HG02763 (cell line): ENCODE data around the gene THSD7A.

ENCODE experiments used
- ATAC-seq: cut with Tn5 transposase; IDR thresholded peaks from one replicate; pipeline ENCODE4 v1.9.1; 2021; ENCODE audit warnings: mild to moderate bottlenecking, moderate library complexity; ENCODE audit not compliant: unreplicated experiment

The THSD7A gene

DNA sequence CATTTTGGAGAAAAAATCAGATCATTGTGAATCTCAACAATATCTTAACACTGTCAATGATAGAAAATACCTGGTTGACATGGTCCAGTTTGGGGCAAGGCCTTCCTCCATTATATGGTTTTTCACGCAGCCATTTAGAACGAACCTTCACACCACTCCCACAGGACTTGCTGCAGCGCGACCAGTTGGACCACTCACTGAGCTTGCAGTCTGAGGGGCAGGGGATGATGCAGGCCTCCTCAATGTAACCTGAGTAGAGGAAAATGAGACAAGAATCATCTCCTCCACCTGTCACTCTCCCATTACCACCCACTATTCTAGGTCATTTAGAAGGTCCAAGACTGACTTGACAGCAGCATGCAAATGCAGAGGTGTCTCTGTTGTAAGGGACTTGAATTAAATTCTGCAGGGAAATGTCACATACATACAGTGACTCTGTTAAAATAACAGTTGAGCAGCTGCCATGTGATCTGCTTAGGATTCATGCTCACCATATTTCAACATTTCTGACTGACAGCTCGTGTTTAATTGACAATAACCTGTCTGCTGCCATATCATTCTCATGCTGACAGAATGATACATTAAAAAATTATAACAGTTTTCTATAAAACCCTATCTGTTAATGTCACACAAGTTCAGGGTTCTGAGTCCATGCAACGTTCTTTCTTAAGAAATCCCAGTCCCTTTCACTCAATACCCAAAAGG lies 403.0 kb downstream of the THSD7A start:
- ATAC-seq, result no peak

DNA sequence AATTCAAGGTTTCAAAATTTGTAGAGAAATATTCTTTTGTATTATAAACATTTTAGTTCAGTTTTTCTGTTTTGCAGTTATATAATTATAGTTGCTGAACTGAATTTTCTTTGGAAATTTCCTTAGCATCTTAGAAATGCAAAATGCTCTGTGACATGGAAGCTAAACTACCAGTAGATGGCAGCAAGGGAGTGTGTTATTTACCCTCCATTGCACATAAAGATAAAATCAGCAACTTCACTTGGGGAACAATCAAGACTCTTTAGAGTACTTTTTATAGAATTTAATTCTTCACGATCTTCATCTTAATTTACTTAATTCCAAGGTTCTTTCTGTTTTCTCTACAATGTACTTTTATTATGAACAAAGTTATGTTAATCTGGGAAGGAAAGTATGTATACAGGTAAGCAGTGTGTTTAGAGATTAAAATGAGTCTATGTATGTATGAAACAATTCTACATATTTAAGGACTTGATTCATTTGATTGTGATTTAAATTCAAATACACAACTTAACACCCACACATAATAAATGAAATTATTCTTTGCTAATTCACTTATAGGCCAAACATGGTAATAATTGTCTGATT lies 404.2 kb downstream of the THSD7A start:
- no peak for ATAC-seq

DNA sequence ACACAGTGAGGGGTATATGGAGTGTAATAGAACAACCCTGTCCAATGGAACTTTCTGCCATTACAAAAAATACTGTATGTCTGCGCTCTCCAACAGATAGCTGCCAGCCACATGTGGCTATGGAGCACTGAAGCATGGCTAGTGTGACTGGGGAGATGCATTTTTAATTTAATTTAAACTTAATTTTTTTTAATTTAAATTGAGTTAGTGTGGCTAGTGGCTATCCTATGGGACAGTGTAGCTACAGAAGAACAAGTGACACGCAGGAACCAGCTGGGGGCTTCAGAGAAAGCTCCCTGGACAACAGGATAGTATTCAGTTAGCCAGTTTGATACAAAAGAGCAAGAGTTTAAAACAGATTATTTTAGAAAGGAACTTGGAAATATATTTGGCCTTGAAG lies 408.0 kb downstream of the THSD7A start:
- no peak for ATAC-seq

DNA sequence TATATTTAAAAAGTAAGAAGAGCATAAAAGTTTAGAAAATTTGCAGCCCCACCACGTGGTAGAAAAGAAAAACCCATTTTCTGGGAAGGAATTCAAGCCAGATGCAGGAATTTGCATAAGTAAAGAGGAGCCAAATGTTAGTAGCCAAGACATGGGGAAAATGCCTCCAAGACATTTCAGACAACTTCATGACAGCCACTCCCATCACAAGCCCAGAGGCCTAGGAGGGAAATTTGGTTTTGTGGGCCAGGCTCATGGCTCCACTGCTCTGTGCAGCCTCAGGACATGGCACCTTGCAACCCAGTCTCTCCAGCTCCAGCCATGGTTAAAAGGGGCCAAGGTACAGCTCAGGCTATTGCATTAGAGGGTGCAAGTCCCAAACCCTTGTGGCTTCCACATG lies 411.9 kb downstream of the THSD7A start:
- no peak for ATAC-seq

DNA sequence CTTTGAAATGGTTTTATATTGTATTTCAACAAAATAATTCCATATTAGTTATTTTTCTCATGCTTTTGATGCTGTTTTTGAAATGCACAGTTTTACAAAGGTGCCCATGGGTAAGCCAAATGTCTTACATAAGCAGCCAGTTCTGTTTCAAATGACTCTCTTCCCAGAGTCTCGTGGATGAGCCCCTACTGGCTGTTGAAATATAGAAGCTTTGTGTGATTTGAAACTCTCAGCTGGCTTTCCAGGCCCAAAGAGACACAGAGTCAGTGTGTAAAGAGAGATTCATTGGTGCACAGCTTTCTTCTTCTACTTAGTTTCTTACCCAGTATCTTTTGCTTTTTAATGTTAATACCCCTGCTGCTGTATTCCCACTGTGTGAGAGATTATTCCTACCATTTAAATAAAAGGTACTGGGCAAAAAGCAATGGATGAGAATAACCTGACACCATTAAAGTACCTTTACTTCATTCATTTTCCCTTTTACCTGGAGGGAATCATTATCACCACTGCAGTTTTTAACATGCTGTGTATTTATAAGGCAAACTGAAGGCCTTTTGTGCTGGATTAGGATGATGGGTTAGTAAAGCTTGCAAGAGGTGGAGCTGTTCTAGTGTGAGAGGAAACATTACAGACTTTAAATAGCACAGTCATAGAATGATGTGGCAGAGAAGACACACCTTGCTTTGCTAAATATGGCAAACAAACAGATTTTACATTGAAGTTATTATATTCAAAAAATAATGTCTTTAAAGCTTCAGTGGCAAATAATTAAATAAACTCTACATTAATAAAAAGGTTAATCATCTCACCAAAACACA lies 415.1 kb downstream of the THSD7A start:
- no peak for ATAC-seq

DNA sequence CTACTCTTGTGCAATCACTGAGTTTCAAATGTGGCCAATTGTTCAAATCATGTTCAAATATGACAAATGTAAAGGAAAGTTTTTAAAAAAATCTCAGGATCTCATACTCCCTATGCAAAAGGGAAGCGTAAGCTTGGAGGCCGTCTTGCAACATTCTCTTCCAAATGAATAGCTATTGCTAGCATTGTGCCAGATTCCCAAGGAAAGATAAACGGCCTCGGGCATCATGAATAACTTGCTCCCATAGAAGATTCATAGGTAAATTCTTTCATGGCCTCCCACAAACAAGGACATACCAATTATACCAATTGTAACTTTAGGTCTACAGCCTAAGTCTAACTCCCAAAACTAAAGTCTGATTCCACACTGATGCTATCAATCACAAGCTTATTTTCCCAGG lies 416.9 kb downstream of the THSD7A start:
- no peak for ATAC-seq

DNA sequence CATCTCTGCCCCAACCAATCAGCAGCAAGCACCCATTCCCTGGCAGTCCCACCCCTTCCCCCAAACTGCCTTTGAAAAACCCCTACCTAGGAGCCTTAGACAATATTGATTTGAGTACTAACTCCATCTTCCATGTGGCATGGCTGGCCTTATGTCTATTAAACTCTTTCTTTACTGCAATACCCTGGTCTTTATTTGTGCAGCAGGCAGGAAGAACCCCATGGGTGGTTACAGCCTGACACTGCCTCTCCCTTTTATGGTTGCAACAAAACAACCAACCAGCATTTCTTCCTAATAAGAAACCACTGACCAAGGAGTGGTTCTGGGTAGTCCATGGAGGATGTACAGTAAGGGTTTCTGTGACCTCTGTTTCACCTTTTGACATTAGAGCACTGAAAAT lies 418.1 kb downstream of the THSD7A start:
- ATAC-seq, result no peak

DNA sequence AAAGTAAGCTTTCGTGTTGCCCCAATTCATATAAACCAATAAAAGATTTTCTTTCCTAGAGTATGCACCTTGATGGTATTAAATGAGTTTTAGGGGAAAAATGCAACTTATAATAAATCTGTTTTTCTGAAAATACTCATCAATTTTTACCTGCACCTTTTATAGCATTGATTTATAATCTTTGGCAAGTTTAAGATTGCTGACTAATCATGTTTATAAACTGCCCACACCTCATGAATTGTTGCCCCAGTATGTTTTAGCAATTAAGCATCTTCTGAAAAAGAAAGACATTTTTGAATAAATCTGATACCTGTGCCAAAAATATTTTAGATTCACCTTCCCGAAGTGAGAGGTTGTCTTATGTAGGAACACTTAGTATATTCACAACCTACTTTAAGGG lies 420.0 kb downstream of the THSD7A start:
- ATAC-seq, result no peak

DNA sequence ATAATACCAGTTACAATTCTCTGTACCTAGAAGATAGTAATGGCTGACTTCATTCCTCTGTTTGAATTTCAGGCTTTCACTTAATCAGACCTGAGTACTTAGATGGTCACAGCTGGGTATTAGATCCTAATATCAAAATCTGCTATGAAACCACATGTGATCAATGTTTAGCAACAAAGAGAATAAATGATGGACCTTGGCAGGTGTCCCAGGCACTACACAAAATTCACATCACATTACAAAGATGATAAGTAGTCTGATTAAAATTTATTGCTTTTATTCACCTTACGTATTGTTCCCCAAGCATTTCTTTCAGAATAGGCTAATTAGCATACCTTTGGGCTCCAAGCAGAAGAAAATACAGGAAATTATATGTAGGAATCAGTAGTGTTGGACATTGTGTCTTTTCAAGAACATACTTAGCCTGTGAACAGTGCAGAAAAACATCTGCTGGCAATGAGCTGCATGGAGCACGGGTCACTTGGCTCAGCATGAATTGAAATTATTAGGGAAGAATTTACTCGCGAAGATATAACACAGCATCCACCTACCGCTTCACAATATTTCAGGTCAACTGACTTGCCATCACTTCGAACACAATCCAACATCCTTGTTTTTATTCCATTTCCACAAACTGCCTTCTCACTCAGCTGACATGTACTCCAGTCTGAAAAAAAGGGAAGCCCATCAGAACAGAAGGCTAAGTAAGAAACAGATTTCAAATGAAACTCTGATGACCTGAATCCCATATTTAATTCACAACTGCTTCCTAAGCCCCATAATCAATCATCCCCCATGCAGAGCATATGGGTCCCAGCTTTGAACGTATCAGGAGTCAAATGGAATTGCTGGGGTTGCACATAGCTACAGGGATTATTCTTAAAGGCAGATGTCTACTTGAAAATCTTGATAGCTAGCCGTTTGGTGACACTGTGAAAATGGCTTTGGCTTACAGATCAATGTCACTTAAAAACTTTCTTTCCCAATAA lies 421.0 kb downstream of the THSD7A start:
- no peak for ATAC-seq

DNA sequence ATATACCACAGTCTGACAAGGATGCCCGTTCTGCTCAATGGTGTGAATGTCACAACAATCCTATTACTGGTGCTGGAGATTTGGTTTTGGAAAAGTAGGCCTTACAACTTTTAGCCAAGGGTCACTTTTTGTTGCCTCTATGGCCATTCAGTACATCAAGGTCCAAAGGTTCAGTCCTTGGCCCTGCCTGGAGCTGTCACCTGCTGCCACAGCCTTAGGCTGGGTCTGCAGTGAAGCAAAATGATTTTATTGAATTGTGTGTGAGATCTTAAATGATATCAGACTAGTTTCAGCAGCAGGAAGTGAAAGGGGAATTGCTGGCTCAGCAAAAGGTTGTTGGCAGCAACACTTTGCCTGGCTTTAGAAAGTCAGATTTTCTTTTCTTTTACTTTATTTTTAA lies 427.6 kb downstream of the THSD7A start:
- no peak for ATAC-seq

DNA sequence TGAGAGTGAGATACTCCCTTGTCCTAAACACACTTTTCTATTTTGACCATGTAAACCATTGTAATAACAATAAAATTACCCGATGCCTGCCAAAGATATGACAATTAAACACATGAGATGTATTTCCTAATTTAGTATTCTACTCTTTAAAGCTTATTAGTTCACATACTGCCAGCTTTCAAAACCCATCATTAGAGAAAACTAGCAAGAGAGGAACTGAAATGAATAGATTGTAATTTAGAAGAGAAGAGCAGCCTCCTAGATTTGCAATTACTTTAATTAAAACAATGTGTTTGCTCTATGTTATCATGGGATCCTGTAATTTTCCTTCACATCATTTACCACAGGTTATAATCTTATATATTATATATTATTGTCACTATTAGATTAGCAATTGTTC lies 428.2 kb downstream of the THSD7A start:
- no peak for ATAC-seq

DNA sequence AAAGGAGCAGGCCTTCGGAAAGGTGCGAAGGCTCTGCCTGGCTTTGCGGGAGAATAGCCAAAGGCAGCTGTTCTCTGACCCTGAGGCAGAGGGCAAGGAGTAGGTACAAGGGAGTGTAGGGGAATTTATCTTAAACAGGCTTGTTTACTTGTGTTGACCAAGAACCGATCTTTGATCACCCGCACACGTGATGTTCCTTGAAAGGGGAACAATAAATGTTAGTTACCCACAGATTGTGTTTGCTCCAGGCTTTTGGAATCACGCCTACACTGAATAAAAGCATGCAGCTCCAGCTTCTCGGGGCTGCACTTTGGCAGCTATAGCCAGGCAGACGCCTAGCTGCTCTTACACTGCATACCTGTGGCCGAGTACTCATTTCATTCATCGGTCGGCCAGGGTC lies 437.6 kb downstream of the THSD7A start:
- no peak for ATAC-seq

DNA sequence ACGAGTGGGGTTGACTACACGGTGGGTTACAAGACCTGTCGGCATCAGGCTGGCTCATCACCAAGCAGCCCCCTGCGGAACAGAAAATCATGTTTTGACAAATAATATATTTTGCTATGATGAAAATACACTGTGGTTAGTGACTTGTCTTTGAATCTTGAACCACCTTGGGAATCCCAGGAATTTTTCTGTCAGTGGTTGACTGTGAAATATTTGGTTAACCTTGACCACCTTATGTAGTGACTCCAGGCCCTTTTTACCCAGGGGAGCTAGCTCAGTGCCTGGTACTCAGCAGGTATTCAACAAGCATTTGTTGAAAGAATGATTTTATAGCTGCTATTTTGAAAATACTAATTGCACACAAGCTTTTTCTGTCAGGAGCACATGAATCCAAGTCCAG lies 452.4 kb downstream of the THSD7A start:
- ATAC-seq, result no peak

DNA sequence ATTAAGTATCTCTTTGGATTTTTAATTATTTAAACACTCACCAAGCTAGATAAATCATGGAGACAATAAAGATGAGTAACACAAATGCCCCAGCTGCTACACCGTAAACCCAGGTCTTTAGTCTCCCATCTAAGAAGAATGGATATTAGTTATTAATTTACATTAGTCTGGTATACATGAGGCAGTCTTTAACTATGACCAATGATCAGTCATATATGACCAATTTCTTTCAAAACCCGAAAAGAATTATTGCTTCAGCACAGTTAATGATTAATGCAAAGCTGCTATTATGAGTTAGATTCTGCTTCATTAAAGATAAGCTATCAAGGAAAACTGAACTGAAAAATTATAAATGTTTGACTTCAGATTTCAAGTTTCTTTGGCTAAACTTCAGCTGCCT lies 455.5 kb downstream of the THSD7A start:
- ATAC-seq, result no peak

DNA sequence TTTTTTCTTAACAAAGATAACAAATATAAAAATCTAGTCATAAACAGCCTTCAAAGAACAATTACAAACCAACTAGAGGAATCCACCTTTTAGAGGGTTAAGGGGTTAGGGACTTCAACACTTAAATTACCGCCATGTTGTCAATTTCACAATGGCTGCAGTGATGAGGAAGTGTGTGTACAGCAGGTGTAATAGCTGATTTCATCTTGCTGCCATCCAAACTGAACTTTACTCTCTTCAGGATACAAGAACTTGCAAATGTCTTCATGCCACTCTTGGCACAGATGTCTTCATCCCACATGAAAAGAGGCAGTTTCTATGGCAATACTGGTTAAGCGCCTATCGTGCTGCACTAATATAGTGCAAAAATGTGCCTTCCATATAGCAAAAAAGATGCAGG lies 457.4 kb downstream of the THSD7A start:
- ATAC-seq, result no peak

DNA sequence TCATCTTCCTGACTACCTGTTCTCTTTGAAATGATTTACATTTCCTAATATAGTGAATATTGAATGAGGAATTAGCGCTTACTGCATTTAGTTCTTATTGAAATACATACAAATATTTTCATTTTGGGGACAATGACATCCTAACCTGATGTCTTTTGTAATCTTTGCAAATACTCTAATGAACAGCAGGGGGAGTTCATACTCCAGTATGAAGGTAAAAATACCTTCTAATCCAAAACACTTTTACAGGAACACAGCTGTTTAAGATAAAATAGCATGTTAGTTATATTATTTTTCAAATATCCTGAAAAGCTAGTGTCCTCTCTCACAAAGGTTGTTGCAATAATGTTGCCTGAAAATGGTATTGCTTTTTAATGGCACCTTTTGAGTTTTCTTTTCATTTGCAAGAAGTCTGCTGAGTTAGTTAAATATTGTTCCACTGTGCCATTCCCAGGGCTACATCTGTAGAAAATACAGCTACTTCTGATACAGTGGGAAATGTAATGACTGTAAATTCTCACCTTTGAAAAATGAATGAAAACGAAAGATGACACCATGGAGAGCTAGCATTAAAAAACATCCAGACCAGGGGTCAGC lies 458.4 kb downstream of the THSD7A start:
- no peak for ATAC-seq

DNA sequence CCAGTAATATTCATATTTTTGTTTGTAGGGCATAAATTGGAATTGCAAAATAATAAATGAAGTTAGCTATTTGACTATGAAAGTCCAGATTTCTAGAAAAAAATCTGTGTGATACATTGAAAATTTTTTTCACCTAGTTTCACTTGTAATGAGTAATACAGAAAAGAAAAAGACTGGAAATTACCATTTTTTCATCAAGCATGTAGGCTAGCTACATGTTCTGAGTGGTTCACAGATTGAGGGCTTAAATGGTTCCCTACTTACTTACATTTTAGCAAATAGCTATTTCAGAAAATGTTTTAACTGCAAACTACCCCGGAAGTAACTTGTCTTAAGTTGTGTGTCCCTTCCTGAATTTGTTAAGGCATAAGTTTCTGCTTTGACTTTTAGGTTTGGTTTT lies 462.3 kb downstream of the THSD7A start:
- no peak for ATAC-seq

DNA sequence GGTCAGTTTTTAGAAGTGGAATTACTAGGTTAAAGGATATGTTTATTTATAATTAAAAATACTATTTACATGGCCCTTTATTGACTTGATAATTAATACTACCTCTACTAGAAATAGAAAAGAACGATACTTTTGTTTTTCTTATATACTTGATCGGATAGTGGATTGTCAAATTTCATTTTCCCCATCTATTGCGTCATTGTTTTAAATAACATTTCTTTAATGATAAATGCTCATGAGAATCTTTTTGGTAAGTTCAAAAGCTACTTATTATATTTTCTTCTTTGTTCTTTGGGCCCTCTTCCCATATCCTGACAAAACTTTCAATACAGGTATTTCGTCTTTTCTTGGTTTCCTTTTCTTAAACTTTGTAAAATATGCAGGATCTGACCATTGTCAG lies 465.9 kb downstream of the THSD7A start:
- ATAC-seq, result no peak

DNA sequence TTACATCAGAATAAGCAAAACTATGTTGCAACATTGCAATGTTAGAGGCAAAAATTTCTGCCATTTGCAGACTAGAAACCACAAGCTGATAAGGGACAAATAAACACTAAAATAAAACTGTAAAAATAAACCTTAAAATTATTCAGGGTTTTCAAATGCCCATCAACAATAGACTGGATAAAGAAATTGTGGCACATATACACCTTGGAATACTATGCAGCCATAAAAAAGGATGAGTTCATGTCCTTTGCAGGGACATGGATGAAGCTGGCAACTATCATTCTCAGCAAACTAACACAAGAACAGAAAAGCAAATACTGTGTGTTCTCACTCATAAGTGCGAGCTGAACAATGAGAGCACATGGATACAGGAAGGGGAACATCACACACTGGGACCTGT lies 473.4 kb downstream of the THSD7A start:
- no peak for ATAC-seq

DNA sequence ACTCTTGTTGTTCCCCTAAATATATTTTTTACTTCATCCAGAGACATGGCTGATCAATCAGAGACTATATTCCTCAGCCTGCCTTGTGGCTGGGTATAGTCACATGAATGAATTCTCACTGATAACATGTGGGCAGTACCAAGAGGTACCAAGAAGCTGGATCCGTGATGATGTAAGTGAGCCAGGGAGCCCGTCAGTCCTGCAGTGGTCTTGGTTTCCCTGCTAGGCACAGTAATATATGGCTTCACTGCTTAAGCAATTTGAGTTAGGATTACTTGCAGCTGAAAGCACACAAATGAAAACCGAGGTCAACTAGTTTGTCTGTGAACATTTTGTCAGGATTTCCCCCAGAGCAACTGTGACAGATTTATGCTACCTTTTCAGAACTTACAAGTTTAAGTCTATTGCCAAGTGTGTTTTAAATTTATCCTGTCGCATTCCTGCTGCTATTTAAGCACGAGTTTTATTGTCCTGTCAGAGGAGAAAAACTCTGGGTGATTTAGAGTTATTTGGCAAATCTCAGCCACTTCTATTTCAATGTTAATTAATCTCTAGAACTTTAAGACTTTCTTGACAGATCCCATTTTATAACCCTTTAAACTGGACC lies 476.5 kb downstream of the THSD7A start:
- no peak for ATAC-seq
